ENCODE measurements around the gene S1PR5. TPM values are rescaled to one million over a fixed set of nuclear protein-coding genes. Genes with fewer than 3 reads are reported as not detected.
A peak's percentile ranks its signal among the peaks of the same experiment; 100 is the strongest.

S1PR5 gene
- total RNA-seq, 1 experiment from 2014 or later, result 4.4 TPM

GRCh38 chr19:10502524-10503001, 14.7 kb downstream of the S1PR5 start (continued):
- TF ChIP-seq ZBTB33 (IDR thresholded peaks at IDR 0.05; ENCODE audit: extremely low read depth, insufficient replicate concordance, low read length) (no peak), POLR2A (IDR thresholded peaks at IDR 0.05; ENCODE audit: borderline replicate concordance, extremely low read depth, insufficient read depth, insufficient read length) (peak; percentile 92), JUND (IDR thresholded peaks at IDR 0.05) (no peak)

- TF ChIP-seq ZFX (IDR thresholded peaks at IDR 0.05) (peak; percentile 83), ZNF274 (IDR thresholded peaks at IDR 0.05; ENCODE audit: low read depth, low read length) (no peak), CBX3 (IDR thresholded peaks at IDR 0.05; ENCODE audit: low read depth) (no peak), POLR2AphosphoS5 (IDR thresholded peaks at IDR 0.05; ENCODE audit: low read depth, low read length) (peak; percentile 50; the same call in 1 of the 2 replicates), REST (IDR thresholded peaks at IDR 0.05; ENCODE audit: low read depth) (no peak)
- ATAC-seq, result peak; percentile 69
- peaks cover 9 to 22% of the 10 kb centered on the region in 2 experiments; a peak in 3 of 4 replicates for H3K36me3 ChIP-seq (ENCODE audit: control insufficient read depth in 1 of 2, insufficient read depth in 2 of 2, low read length in 2 of 2)
- peak overlapping the region; percentile 88 to 90 for H3K4me3 ChIP-seq (replicated peaks in 1 of 2; ENCODE audit: low read depth in 1 of 2, low read length in 2 of 2)
- DNase-seq (ENCODE audit: low read depth, low spot score), result no peak
- H3K4me2 ChIP-seq (ENCODE audit: low read length), result peak overlapping the region; percentile 95
- RAD21 ChIA-PET (ENCODE audit: low non-redundant PET in 1 of 2, low total read pairs in 2 of 2, uncharacterized antibody in 2 of 2, unreplicated experiment in 2 of 2), result no interaction called here
- POLR2A ChIA-PET, result no interaction called here
- H3K27ac ChIP-seq (ENCODE audit: low read depth, low read length), result peak overlapping the region; percentile 92
- H3K79me2 ChIP-seq (ENCODE audit: insufficient read depth, low read length), result peaks cover 52% of the 10 kb centered on the region
- CTCF ChIA-PET, result no interaction called here
- H3K27me3 ChIP-seq (ENCODE audit: insufficient read depth, low read length), result no peaks in the 10 kb centered on the region
- intact Hi-C loops (cut with micrococcal nuclease), result loop anchor here (5.0 kb wide), 1 partner anchor 65 kb away; the partner anchor contains the start of genes CDKN2D and KRI1
- no peaks in the 10 kb centered on the region for H3K9me2 ChIP-seq (ENCODE audit: insufficient read depth)
- H4K20me1 ChIP-seq (ENCODE audit: insufficient read depth), result no peaks in the 10 kb centered on the region
- H3K4me1 ChIP-seq (ENCODE audit: control insufficient read depth in 1 of 2, insufficient read depth in 2 of 2, low read length in 2 of 2), result peaks cover 14 to 32% of the 10 kb centered on the region in 2 experiments
- TSS peak; percentile 66 for BruUV-seq (replicated peaks)
- H2AFZ ChIP-seq (ENCODE audit: low read depth, low read length, poor library complexity, severe bottlenecking), result no peak overlapping the region
- no peaks in the 10 kb centered on the region for H3K9me3 ChIP-seq (ENCODE audit: control insufficient read depth in 1 of 2, insufficient read depth in 1 of 2, low read depth in 1 of 2, low read length in 2 of 2)
- peak overlapping the region; percentile 100 for H3K9ac ChIP-seq (ENCODE audit: low read length)
These were observed 15.2 kb downstream of the S1PR5 start for GRCh38 chr19:10501971-10502523.

All from HCT116 (cell line).